ENCODE results near the gene KCNQ5. TPM values are rescaled to one million over a fixed set of nuclear protein-coding genes. Genes with fewer than 3 reads are reported as not detected.

The KCNQ5 gene
- total and polyA plus RNA-seq, 2 donors (not counting 1 experiment from before 2014, with no cell fraction given) = 0.74 to 4.6 TPM

- H2AFZ ChIP-seq (ENCODE audit: low read length) = no peak overlapping the region
- H3K4me1 ChIP-seq (ENCODE audit: control insufficient read depth, extremely low read depth, insufficient read depth, low read length) = peaks cover 2% of the 10 kb centered on the region
- H3K4me3 ChIP-seq (replicated peaks in 1 of 4; ENCODE audit: control extremely low read depth in 1 of 4, insufficient read depth in 1 of 4, low read depth in 3 of 4, low read length in 4 of 4) = no peak overlapping the region
- H4K20me1 ChIP-seq (ENCODE audit: control insufficient read depth, extremely low read depth, insufficient read depth, low read length) = no peaks in the 10 kb centered on the region
- no peaks in the 10 kb centered on the region for H3K9me3 ChIP-seq (ENCODE audit: control insufficient read depth, insufficient read depth, low read depth, low read length)
- H3K27me3 ChIP-seq (ENCODE audit: control insufficient read depth, insufficient read depth, low read length) = no peaks in the 10 kb centered on the region
- H3K36me3 ChIP-seq (ENCODE audit: control insufficient read depth, insufficient read depth, low read length) = no peaks in the 10 kb centered on the region
- H3K27ac ChIP-seq (ENCODE audit: insufficient read depth, low read length) = no peak overlapping the region
- peak in 1 of 2 donors; percentile 13 for DNase-seq (ENCODE audit: low read depth in 2 of 2)
- H3K9ac ChIP-seq (ENCODE audit: insufficient read depth, low read length) = no peak overlapping the region
- H3K79me2 ChIP-seq (ENCODE audit: control insufficient read depth, insufficient read depth, low read length) = no peaks in the 10 kb centered on the region
- H3K4me2 ChIP-seq (ENCODE audit: extremely low read depth, insufficient read depth, low read length) = no peak overlapping the region
- no peak for TF ChIP-seq CTCF (conservative IDR thresholded peaks at IDR 0.05 in 1 of 2, IDR thresholded peaks at IDR 0.05 in 1 of 2; ENCODE audit: low read depth in 1 of 2, low read length in 2 of 2)
- TF ChIP-seq EZH2 (IDR thresholded peaks at IDR 0.05; ENCODE audit: low read length, missing control alignments) = no peak
These were observed 408.4 kb downstream of the KCNQ5 start for GRCh38 chr6:73030257-73030656.

GRCh38 chr6:73030791-73031782, 409.2 kb downstream of the KCNQ5 start:
- Histone ChIP-seq H2AFZ (ENCODE audit: low read length) (no peak overlapping the region), H3K27me3 (ENCODE audit: control insufficient read depth, insufficient read depth, low read length) (no peaks in the 10 kb centered on the region), H3K4me3 (replicated peaks in 1 of 4; ENCODE audit: control extremely low read depth in 1 of 4, insufficient read depth in 1 of 4, low read depth in 3 of 4, low read length in 4 of 4) (no peak overlapping the region), H4K20me1 (ENCODE audit: control insufficient read depth, extremely low read depth, insufficient read depth, low read length) (no peaks in the 10 kb centered on the region), H3K27ac (ENCODE audit: insufficient read depth, low read length) (no peak overlapping the region), H3K4me1 (ENCODE audit: control insufficient read depth, extremely low read depth, insufficient read depth, low read length) (peaks cover 2% of the 10 kb centered on the region), H3K9me3 (ENCODE audit: control insufficient read depth, insufficient read depth, low read depth, low read length) (no peaks in the 10 kb centered on the region), H3K36me3 (ENCODE audit: control insufficient read depth, insufficient read depth, low read length) (no peaks in the 10 kb centered on the region), H3K79me2 (ENCODE audit: control insufficient read depth, insufficient read depth, low read length) (no peaks in the 10 kb centered on the region), H3K4me2 (ENCODE audit: extremely low read depth, insufficient read depth, low read length) (no peak overlapping the region), H3K9ac (ENCODE audit: insufficient read depth, low read length) (no peak overlapping the region)
- TF ChIP-seq EZH2 (IDR thresholded peaks at IDR 0.05; ENCODE audit: low read length, missing control alignments) = no peak
- TF ChIP-seq CTCF (conservative IDR thresholded peaks at IDR 0.05 in 1 of 2, IDR thresholded peaks at IDR 0.05 in 1 of 2; ENCODE audit: low read depth in 1 of 2, low read length in 2 of 2) = no peak
- no peak for DNase-seq (ENCODE audit: low read depth in 2 of 2)

- peak; percentile 23 to 69 for DNase-seq (ENCODE audit: low read depth in 2 of 2)
- Histone ChIP-seq H3K36me3 (ENCODE audit: control insufficient read depth, insufficient read depth, low read length) (no peaks in the 10 kb centered on the region), H3K4me2 (ENCODE audit: extremely low read depth, insufficient read depth, low read length) (no peak overlapping the region), H2AFZ (ENCODE audit: low read length) (no peak overlapping the region), H3K27me3 (ENCODE audit: control insufficient read depth, insufficient read depth, low read length) (no peaks in the 10 kb centered on the region), H3K27ac (ENCODE audit: insufficient read depth, low read length) (no peak overlapping the region), H3K79me2 (ENCODE audit: control insufficient read depth, insufficient read depth, low read length) (no peaks in the 10 kb centered on the region), H4K20me1 (ENCODE audit: control insufficient read depth, extremely low read depth, insufficient read depth, low read length) (no peaks in the 10 kb centered on the region), H3K4me1 (ENCODE audit: control insufficient read depth, extremely low read depth, insufficient read depth, low read length) (peaks cover 2% of the 10 kb centered on the region), H3K9me3 (ENCODE audit: control insufficient read depth, insufficient read depth, low read depth, low read length) (no peaks in the 10 kb centered on the region), H3K4me3 (replicated peaks in 1 of 4; ENCODE audit: control extremely low read depth in 1 of 4, insufficient read depth in 1 of 4, low read depth in 3 of 4, low read length in 4 of 4) (no peak overlapping the region), H3K9ac (ENCODE audit: insufficient read depth, low read length) (no peak overlapping the region)
- TF ChIP-seq EZH2 (IDR thresholded peaks at IDR 0.05; ENCODE audit: low read length, missing control alignments) = no peak
- TF ChIP-seq CTCF (conservative IDR thresholded peaks at IDR 0.05 in 1 of 2, IDR thresholded peaks at IDR 0.05 in 1 of 2; ENCODE audit: low read depth in 1 of 2, low read length in 2 of 2) = no peak
These were observed 410.7 kb downstream of the KCNQ5 start for GRCh38 chr6:73032586-73032985.
